Measurements from ENCODE around the gene LDHB.

- TF ChIP-seq, protein P1, sequence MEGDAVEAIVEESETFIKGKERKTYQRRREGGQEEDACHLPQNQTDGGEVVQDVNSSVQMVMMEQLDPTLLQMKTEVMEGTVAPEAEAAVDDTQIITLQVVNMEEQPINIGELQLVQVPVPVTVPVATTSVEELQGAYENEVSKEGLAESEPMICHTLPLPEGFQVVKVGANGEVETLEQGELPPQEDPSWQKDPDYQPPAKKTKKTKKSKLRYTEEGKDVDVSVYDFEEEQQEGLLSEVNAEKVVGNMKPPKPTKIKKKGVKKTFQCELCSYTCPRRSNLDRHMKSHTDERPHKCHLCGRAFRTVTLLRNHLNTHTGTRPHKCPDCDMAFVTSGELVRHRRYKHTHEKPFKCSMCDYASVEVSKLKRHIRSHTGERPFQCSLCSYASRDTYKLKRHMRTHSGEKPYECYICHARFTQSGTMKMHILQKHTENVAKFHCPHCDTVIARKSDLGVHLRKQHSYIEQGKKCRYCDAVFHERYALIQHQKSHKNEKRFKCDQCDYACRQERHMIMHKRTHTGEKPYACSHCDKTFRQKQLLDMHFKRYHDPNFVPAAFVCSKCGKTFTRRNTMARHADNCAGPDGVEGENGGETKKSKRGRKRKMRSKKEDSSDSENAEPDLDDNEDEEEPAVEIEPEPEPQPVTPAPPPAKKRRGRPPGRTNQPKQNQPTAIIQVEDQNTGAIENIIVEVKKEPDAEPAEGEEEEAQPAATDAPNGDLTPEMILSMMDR (IDR thresholded peaks at IDR 0.05) = no peak
- TF ChIP-seq POLR2A (IDR thresholded peaks at IDR 0.05) = no peak
Observed at GRCh38 chr12:21627924-21628323, 29.7 kb downstream of the LDHB start.
